HG03135 (cell line): ENCODE data around the gene ABCA2.
"Not testable (repeated sequence)": the region's sequence is repeated elsewhere in the genome, so short reads cannot be mapped to it uniquely, and the experiment has no call there.

Source experiments
- ATAC-seq: cut with Tn5 transposase; IDR thresholded peaks from one replicate; pipeline ENCODE4 v1.9.1; 2021; ENCODE audit warnings: mild to moderate bottlenecking, moderate library complexity; ENCODE audit not compliant: unreplicated experiment

Gene ABCA2

GRCh38 chr9:137048655-137049543 lies 20.9 kb upstream of the ABCA2 start:
- ATAC-seq, result no peak

- no peak for ATAC-seq
Observed at GRCh38 chr9:137046088-137046787, 18.2 kb upstream of the ABCA2 start, which contains the start of gene NPDC1. Gene NPDC1 (minus strand): TSS chr9:137046177. CDS start chr9:137045989, 188 bp downstream.

- ATAC-seq, result no peak
Observed at GRCh38 chr9:137045294-137046087, 17.5 kb upstream of the ABCA2 start.

GRCh38 chr9:137044502-137045177 lies 16.6 kb upstream of the ABCA2 start:
- no peak for ATAC-seq

- ATAC-seq, result no peak
Observed at GRCh38 chr9:137044037-137044436, 16.0 kb upstream of the ABCA2 start.

GRCh38 chr9:137042751-137043727 lies 15.0 kb upstream of the ABCA2 start:
- no peak for ATAC-seq

- no peak for ATAC-seq
Observed at GRCh38 chr9:137041124-137041523, 13.1 kb upstream of the ABCA2 start.

- ATAC-seq, result no peak
Observed at GRCh38 chr9:137040568-137040967, 12.5 kb upstream of the ABCA2 start.

GRCh38 chr9:137039611-137040366 lies 11.8 kb upstream of the ABCA2 start:
- ATAC-seq, result no peak

- ATAC-seq, result no peak
Observed at GRCh38 chr9:137038916-137039315, 10.9 kb upstream of the ABCA2 start.

- no peak for ATAC-seq
Observed at GRCh38 chr9:137037483-137037882, 9.4 kb upstream of the ABCA2 start.

GRCh38 chr9:137037035-137037434 lies 9.0 kb upstream of the ABCA2 start:
- ATAC-seq, result no peak

- no peak for ATAC-seq
Observed at GRCh38 chr9:137035937-137036336, 7.9 kb upstream of the ABCA2 start.

- no peak for ATAC-seq
Observed at GRCh38 chr9:137035507-137035834, 7.4 kb upstream of the ABCA2 start.

- ATAC-seq, result no peak
Observed at GRCh38 chr9:137034709-137035506, 6.9 kb upstream of the ABCA2 start.

- ATAC-seq, result no peak
Observed at GRCh38 chr9:137034039-137034708, 6.1 kb upstream of the ABCA2 start.

GRCh38 chr9:137033481-137033880 lies 5.4 kb upstream of the ABCA2 start:
- not testable (repeated sequence) for ATAC-seq

- ATAC-seq, result no peak
Observed at GRCh38 chr9:137032858-137033257, 4.8 kb upstream of the ABCA2 start.
